CMK (cell line): ENCODE measurements around the gene SHC1.

ENCODE experiments used
- DNase-seq: peaks from one replicate; pipeline ENCODE4 v3.0.0-alpha.2; 2010; ENCODE audit warnings: low read depth

SHC1 gene

GRCh38 chr1:154973344-154974101 lies 3.0 kb upstream of the SHC1 start:
- DNase-seq = peak; percentile 89

DNA sequence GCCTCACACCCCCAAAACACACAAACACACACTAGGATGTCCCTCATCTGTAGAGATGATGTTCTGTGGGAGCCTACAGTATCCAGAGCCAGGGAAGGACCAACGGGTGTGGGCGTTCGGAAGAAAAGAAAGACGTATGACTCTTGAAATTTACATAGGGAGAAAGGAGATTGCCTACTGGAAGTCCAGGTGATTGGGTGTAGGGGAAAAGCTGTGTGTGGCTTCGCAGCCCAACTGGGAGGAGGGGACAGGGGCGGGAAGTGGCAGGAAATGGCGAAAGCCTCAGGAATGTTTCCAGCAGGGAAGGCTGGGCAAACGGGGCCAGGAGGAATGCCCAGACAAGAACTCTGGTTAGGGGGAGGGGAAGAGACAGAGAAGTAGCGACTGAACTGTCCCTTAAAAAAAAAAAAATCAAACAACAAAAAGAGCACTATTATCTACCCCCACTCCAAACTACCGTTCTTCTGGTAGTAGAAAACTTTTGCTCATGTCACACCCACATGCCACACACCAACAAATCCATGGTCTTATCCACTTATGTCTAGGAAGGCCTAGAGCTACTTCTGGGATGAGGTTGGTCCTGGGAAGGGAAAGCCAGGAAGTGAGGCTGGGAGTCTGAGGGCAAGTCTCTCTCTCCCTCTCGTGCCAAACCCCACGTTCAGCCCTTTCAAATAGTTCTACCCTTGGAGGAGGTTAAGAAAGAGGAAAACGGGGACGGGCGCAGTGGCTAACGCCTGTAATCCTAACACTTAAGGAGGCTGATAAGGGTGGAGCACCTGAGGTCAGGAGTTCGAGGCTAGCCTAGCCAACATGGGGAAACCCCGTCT lies 2.2 kb upstream of the SHC1 start:
- DNase-seq = no peak

GRCh38 chr1:154972213-154972516 lies 1.6 kb upstream of the SHC1 start:
- no peak for DNase-seq

DNA sequence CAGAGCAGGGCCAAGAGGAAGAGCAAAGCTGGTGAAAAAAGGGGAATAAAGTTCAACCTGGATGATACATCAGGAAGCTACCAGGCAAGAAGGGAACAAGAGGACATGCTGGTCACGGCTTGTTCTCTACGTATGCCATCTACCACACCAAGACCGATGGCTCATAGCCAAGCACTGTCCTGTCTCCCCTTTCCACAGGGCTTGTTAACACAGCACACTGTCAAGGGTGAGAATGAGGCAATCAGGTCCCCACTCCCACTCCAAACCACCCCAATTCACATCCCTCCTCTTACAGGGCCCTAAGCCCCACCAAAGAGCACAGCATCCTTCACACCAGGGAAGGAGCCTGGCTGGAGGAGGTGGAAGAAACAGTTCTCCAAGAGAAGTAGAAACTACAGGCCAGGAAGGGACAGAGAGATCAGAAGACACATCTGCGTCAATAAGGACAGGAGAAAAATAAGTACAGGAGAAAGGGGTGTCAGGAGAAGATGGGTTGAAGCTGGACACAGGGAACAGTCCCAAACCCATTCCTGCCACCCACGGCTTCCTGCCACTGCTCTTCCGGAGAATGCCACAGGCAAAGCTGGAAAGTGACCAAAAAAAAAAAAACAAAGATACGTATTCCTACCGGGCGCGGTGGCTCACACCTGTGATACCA lies 923 bp upstream of the SHC1 start:
- DNase-seq = no peak

DNA sequence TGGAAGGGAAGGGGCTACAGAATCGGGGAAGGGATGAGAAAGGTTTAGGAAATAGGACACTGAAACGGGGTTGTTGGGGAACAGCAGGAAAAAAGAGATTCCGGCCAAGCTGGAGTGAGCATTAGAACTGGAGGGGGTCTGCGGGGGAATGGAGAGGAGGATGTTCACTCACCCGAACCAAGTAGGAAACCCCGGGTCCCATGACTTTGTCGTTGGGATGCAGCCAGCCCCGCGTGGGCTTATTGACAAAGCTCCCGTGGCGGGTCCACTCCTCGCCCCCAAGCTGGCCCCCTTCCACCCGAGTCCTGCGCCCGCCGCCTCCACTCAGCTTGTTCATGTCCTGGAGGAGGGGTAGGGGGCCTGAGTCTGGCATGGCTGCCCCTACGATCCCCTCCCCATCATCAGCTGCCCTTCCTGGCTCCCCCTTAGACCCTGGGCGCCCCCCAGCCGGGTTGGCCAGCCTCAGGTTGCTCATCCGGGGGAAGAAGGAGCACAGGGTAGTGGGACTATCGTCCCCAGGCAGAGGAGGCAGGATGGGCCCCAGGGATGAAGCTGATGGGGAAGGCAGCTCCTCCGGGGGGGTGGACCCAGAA lies 591 bp downstream of the SHC1 start:
- DNase-seq = no peak

DNA sequence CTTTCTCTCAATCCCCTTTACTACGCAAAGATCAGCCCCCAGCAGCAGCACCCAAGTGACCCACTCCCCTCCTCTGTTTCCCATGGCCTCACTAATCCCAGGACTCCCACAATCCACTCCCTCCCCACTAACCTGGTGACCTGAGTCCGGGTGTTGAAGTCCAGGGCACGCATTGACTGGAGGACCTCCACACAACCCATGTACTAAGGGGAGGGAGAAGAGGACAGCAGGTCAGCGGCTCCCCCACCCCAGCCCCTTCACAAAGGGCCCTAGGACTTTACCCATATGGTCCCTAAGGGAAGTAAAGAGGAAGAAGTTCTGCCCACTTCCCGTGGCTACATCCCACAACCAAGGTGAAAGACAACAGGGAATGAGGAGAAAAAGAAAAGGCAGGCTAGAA lies 1.3 kb downstream of the SHC1 start:
- no peak for DNase-seq

- DNase-seq = no peak
Observed at GRCh38 chr1:154968731-154969130, 1.8 kb downstream of the SHC1 start.

DNA sequence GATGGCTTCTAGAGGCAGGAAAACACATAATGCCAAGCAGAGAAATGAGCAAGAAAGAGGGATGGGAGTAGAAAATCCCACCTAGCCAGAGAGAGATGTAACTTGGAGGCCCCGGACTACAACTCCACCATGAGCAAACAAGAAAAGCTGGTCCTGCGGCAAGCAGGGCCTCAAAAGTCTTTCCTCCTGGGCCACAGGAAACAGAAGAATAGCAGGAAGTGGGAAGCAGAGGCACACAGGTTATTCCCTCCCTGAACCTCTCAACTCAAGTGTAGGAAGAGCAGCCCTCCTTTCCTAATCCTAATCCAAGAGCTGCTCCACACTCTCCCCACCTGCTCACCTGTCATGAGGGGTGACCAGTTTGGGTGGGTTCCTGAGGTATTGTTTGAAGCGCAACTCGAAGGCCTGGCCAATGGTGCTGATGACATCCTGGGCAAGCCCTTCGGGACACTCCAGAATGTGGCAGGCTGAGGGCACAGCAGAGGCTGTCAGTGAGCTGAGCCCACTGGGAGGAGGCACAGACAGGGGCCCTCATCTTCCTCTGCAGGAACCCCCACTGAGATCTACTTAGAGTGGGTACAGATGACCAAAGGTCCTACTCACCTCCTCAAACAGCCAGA lies 3.1 kb downstream of the SHC1 start:
- DNase-seq = no peak

- DNase-seq = no peak
Observed at GRCh38 chr1:154966111-154966510, 4.4 kb downstream of the SHC1 start.

DNA sequence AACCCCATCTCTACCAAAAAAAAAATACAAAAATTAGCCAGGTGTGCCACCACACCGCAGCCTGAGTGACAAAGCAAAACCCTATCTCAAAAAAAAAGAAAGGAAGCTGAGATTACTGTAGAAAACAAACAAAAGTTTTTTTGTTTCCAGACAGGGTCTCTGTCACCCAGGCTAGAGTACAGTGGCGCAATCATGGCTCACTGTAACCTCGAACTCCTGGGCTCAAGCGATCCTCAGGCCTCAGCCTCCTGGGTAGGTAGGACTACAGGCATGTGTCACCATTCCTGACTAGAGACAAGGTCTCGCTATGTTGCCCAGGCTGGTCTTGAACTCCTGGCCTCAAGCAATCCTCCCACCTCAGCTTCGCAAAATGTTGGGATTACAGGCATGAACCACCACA lies 6.2 kb downstream of the SHC1 start:
- no peak for DNase-seq

DNA sequence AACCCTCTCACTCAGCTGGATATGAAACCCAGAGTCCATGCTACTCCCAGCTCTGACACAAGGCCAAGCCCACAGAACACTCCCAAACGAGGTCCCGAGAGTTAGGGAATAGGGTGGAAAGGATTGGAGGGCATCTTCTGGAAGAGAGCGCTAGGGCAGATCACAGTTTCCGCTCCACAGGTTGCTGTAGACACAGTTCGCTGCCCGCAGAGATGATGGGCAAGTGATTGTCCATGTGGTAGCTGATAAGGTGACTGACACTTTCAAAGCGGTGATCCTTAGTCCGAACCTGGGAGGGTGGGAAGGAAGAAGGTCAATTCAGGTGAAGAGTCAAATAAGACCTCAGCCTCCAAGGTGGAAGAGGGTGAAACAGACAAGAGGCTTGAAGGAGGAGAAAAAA lies 6.9 kb downstream of the SHC1 start:
- no peak for DNase-seq

DNA sequence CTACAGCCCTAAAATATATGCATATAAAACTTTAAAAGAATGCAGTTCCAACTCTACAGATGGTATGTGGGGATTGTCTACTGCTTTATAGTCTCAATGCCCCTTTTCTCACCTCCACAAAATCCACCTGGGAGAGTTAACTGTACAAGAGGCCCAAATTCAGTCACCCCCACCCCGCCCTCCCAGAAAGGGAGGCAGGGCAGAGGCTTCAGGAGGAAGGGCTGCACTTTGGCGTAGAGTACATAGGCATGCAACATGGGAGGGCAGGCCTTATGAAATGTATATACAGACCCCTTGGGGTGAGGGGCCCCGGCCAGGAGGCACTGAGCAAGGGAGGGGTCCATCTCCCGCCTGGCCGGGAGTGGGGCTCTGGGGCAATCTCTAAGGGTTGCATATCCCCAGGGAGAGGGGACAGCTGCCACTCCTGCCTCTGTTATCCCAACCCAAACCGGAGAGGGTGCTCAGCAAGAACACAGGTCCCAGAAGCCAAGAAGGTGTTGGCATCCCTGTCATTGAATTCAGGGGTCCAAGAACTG lies 7.7 kb downstream of the SHC1 start:
- DNase-seq = no peak

DNA sequence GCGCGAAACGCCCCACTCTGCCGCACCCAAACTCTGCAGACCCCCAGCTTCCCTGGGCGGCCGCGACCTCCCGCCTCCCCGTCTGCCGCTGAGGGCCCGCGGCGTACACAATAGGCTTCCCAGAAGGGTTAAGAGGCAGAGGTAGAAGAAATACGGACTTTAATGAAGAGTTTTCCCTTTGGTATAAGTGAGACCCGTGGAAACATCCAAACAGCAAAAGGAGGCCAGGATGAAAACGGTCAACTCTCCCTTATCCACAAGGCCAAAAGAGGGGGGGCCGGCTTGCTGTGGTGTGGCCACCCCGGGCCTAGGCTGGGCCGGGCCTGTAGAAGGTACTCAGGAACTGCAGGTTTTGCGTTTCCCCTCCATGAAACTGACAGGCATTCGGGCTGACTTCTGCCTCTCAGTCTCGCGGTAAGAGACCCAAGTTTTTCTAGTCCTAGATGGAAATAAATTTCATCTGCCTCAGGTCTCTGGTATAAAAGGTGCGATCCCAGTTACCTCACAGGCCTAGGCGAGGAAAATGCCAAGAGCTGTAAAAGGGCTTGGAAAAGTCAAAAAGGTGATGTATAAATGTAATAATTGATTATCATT lies 8.3 kb downstream of the SHC1 start:
- no peak for DNase-seq

- DNase-seq = peak; percentile 84
Observed at GRCh38 chr1:154961207-154962155, 9.1 kb downstream of the SHC1 start, which contains the start of gene PYGO2. Gene PYGO2 (minus strand): TSS chr1:154961782. CDS start chr1:154961576, 206 bp downstream.

GRCh38 chr1:154960446-154961136 lies 10.0 kb downstream of the SHC1 start:
- DNase-seq = no peak

- no peak for DNase-seq
Observed at GRCh38 chr1:154959426-154959780, 11.1 kb downstream of the SHC1 start.

GRCh38 chr1:154958681-154959425 lies 11.7 kb downstream of the SHC1 start:
- DNase-seq = no peak

DNA sequence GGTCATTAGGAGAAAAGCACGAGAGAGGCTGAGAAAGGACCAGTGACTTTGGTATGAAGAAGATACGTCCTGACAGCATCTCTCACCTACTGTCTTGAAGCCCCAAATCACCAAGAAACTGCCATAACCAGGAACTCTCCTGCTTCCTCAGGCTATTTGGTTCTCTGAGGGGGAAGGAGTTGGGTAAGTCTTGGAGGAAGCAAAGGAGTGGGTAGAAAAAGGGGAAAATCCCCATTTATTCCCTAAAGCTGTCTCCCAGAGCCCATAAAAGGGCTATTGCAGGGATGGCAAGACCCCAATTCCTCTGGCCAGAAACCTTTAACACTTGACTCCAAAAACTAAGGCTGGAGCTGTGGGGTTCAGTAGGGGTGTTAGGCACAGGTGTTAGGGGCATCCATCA lies 12.5 kb downstream of the SHC1 start:
- DNase-seq = no peak

- DNase-seq = no peak
Observed at GRCh38 chr1:154957091-154957657, 13.4 kb downstream of the SHC1 start.
